Anterior cingulate cortex (tissue), 58 donors: ENCODE results near the gene ZSWIM2.
A peak's percentile ranks its signal among the peaks of the same experiment; 100 is the strongest.
"Not testable (repeated sequence)": the region's sequence is repeated elsewhere in the genome, so short reads cannot be mapped to it uniquely, and the experiment has no call there.

Experiments
- DNase-seq, 58 donors: peaks; one replicate each; lab custom pipeline; 2025; lab: John Stamatoyannopoulos, UW

ZSWIM2 gene

DNA sequence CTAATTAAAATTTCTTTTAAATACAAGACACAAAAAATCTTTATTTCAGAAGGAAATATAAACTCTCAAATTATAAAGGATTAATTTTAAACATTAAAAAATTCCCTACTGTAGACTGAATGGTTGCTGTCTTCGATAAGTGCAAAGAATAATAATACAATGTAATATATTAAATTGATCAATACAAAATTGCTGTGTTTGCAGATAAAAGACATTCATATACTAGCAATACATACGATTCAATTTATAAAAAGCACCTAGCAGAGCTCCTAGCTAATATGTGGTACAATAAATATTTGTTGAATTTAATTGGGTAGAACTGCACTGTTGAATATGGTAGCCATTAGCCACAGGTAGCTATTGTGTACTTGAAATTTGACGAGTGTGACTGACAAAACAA, 6.6 kb downstream of the ZSWIM2 start:
- DNase-seq: no peak

- DNase-seq: no peak
Measured at GRCh38 chr2:186841940-186842339, 7.0 kb downstream of the ZSWIM2 start.

- DNase-seq: no peak
Measured at GRCh38 chr2:186835628-186836027, 13.3 kb downstream of the ZSWIM2 start.

GRCh38 chr2:186827862-186828492, 21.0 kb downstream of the ZSWIM2 start:
- no peak for DNase-seq

GRCh38 chr2:186827411-186827810, 21.6 kb downstream of the ZSWIM2 start:
- DNase-seq: no peak

DNA sequence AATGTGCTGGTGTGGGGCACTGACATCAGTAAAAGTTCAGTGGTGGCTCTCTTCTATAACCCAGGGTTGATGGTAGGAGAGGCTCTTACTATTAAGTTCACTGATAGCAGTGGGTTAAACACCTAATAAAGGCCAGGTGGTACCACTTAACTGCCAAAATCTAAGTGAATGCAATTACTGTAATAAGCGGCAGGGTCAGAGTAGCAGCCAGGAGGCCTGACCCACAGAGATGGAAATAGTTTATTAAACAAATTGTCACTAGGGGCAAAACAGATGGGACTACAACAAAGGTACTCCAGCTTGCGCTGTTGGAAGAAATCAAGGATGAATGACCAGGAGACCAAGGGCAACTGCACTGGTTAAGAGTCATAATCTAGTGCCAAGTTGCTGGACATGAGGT, 26.6 kb downstream of the ZSWIM2 start:
- DNase-seq: no peak

- DNase-seq: no peak
Measured at GRCh38 chr2:186820303-186820702, 28.7 kb downstream of the ZSWIM2 start.

DNA sequence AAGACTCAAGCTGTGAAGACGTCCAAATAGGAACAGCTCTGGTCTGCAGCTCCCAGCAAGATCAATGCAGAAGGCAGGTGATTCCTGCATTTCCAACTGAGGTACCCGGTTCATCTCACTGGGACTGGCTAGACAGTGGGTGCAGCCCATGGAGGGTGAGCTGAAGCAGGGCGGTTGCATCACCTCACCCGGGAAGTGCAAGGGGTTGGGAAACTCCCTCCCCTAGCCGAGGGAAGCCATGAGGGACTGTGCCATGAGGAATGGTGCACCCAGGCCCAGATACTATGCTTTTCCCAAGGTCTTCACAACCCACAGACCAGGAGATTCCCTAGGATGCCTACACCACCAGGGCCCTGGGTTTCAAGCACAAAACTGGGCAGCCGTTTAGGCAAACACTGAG, 37.2 kb downstream of the ZSWIM2 start:
- not testable (repeated sequence) for DNase-seq

GRCh38 chr2:186806591-186806990, 42.4 kb downstream of the ZSWIM2 start:
- DNase-seq: no peak

DNA sequence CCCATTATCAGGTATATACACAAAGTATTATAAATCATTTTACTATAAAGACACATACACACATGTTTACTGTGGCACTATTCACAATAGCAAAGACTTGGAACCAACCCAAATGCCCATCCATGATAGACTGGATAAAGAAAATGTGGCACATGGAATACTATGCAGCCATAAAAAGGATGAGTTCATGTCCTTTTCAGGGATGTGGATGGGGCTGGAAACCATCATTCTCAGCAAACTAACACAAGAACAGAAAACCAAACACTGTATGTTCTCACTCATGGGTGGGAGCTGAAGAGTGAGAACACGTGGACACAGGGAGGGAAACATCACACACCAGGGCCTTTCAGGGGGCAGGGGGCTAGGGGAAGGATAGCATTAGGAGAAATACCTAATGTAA, 50.4 kb downstream of the ZSWIM2 start:
- DNase-seq: not testable (repeated sequence)

DNA sequence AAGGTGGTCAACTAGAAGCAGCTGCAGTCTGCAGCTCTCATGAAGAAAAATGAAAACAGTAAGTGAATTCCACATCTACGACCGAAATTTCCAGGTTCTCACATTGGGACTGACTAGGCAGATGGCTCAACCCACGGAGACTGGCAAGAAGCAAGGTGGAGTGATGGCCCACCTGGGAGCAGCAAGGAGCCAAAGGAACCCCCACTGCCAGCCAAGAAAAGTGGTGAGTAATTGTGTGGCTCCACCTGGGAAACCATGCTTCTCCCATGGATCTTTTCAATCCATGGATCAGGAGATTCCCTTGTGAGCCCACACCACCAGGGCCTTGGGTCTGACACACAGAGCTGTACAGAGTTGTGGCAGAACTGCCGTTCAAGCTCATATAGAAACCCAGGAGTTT, 64.0 kb downstream of the ZSWIM2 start:
- DNase-seq: peak in 3 of 58 donors; percentile 3 to 7 (median 6)

DNA sequence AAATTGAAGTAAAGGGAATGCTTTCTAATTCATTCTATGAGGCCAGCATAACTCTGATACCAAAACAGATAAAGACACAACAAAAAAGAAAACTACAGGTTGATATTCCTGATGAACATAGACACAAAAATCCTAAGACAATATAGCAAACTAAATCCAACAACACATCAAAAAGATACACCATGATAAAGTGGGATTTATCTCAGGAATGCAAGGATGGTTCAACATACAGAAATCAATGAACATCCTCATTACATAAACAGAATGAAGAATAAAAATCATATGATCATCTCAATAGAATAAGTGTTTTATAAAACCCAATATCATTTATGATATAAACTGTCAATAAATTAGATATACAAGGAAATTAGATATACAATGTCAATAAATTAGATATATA, 65.7 kb downstream of the ZSWIM2 start:
- DNase-seq: no peak

- DNase-seq: no peak
Measured at GRCh38 chr2:186780701-186781316, 68.2 kb downstream of the ZSWIM2 start.
